Measurements from ENCODE around the gene AGAP1.

AGAP1 gene

GRCh38 chr2:236125541-236125940 is 631.7 kb downstream of the AGAP1 start:
- no peak overlapping the region for H3K27ac ChIP-seq
- no peak for TF ChIP-seq CTCF (conservative IDR thresholded peaks at IDR 0.05)

GRCh38 chr2:236127010-236127409 is 633.2 kb downstream of the AGAP1 start:
- H3K27ac ChIP-seq = no peak overlapping the region
- TF ChIP-seq CTCF (conservative IDR thresholded peaks at IDR 0.05) = no peak

- no peak overlapping the region for H3K27ac ChIP-seq
- no peak for TF ChIP-seq CTCF (conservative IDR thresholded peaks at IDR 0.05)
These were observed 634.5 kb downstream of the AGAP1 start for GRCh38 chr2:236128321-236128720.

GRCh38 chr2:236129935-236130334 is 636.1 kb downstream of the AGAP1 start:
- TF ChIP-seq CTCF (conservative IDR thresholded peaks at IDR 0.05) = no peak
- no peak overlapping the region for H3K27ac ChIP-seq

GRCh38 chr2:236130349-236130998 is 636.6 kb downstream of the AGAP1 start:
- no peak overlapping the region for H3K27ac ChIP-seq
- no peak for TF ChIP-seq CTCF (conservative IDR thresholded peaks at IDR 0.05)

GRCh38 chr2:236131073-236131692 is 637.3 kb downstream of the AGAP1 start:
- no peak overlapping the region for H3K27ac ChIP-seq
- no peak for TF ChIP-seq CTCF (conservative IDR thresholded peaks at IDR 0.05)

- no peak for TF ChIP-seq CTCF (conservative IDR thresholded peaks at IDR 0.05)
- no peak overlapping the region for H3K27ac ChIP-seq
These were observed 639.7 kb downstream of the AGAP1 start for GRCh38 chr2:236133410-236134012.

All from VCaP (cell line).